ENCODE measurements around the gene PRKX.
"Not testable (repeated sequence)": the region's sequence is repeated elsewhere in the genome, so short reads cannot be mapped to it uniquely, and the experiment has no call there.

The PRKX gene

DNA sequence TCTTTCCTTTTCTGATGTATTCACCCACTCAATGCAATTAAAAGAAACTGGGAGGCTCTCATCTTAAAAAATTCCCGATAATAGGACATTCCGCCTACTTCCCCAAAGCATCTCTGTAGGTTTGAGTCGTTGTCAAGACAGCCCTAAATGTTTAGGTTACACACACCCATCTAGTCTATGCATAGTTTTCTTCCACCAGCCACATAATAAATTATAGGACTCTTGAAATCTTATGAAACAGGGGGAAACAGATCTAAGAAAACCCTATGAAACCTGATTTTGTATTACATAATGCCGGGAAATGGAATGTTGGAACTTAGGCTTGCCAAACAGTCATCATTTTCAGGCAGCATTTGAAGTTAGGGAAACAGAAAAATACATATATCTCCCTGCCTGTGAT is 150.0 kb downstream of the PRKX start:
- TF ChIP-seq, protein P1, sequence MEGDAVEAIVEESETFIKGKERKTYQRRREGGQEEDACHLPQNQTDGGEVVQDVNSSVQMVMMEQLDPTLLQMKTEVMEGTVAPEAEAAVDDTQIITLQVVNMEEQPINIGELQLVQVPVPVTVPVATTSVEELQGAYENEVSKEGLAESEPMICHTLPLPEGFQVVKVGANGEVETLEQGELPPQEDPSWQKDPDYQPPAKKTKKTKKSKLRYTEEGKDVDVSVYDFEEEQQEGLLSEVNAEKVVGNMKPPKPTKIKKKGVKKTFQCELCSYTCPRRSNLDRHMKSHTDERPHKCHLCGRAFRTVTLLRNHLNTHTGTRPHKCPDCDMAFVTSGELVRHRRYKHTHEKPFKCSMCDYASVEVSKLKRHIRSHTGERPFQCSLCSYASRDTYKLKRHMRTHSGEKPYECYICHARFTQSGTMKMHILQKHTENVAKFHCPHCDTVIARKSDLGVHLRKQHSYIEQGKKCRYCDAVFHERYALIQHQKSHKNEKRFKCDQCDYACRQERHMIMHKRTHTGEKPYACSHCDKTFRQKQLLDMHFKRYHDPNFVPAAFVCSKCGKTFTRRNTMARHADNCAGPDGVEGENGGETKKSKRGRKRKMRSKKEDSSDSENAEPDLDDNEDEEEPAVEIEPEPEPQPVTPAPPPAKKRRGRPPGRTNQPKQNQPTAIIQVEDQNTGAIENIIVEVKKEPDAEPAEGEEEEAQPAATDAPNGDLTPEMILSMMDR (conservative IDR thresholded peaks at IDR 0.05) = no peak
- H3K27ac ChIP-seq = no peak overlapping the region

DNA sequence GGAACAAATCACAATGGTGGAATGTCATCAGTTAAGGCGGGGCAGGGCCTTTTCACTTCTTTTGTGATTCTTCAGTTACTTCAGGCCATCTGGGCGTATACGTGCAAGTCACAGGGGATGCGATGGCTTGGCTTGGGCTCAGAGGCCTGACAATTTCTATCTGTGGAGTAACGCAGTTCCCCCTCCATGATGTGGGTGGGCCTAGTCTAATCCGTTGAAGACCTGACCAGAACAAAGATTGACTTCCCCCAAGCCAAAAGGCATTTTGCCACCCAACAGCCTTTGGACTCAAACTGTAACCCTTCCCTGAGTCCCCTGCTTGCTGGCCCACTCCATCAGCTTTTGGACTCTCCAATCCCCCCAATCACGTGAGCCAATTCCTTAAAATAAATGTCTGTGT is 153.4 kb downstream of the PRKX start:
- H3K27ac ChIP-seq = not testable (repeated sequence)

All from VCaP (cell line).